ENCODE data around the gene DNAH6.

- TF ChIP-seq, protein P1, sequence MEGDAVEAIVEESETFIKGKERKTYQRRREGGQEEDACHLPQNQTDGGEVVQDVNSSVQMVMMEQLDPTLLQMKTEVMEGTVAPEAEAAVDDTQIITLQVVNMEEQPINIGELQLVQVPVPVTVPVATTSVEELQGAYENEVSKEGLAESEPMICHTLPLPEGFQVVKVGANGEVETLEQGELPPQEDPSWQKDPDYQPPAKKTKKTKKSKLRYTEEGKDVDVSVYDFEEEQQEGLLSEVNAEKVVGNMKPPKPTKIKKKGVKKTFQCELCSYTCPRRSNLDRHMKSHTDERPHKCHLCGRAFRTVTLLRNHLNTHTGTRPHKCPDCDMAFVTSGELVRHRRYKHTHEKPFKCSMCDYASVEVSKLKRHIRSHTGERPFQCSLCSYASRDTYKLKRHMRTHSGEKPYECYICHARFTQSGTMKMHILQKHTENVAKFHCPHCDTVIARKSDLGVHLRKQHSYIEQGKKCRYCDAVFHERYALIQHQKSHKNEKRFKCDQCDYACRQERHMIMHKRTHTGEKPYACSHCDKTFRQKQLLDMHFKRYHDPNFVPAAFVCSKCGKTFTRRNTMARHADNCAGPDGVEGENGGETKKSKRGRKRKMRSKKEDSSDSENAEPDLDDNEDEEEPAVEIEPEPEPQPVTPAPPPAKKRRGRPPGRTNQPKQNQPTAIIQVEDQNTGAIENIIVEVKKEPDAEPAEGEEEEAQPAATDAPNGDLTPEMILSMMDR (IDR thresholded peaks at IDR 0.05) = no peak
- no peak for TF ChIP-seq EZH2 (IDR thresholded peaks at IDR 0.05)
Observed at GRCh38 chr2:84545005-84545404, 28.7 kb downstream of the DNAH6 start.

Data from neural progenitor cell (in vitro differentiated cells).